ENCODE results near the gene CRKL.
"Not testable (repeated sequence)": the region's sequence is repeated elsewhere in the genome, so short reads cannot be mapped to it uniquely, and the experiment has no call there.

Gene CRKL

GRCh38 chr22:20926243-20926642, 9.0 kb downstream of the CRKL start:
- DNase-seq (ENCODE audit: low read depth), result no peak
- H3K4me3 ChIP-seq (ENCODE audit: low read length), result no peak overlapping the region
- TF ChIP-seq CTCF (IDR thresholded peaks at IDR 0.05; ENCODE audit: insufficient read depth, low read depth, low read length, missing control alignments), result no peak

- TF ChIP-seq CTCF (IDR thresholded peaks at IDR 0.05; ENCODE audit: insufficient read depth, low read depth, low read length, missing control alignments), result no peak
- no peak for DNase-seq (ENCODE audit: low read depth)
- no peak overlapping the region for H3K4me3 ChIP-seq (ENCODE audit: low read length)
These were observed 10.8 kb downstream of the CRKL start for GRCh38 chr22:20927940-20928572.

- H3K4me3 ChIP-seq (ENCODE audit: low read length), result no peak overlapping the region
- no peak for DNase-seq (ENCODE audit: low read depth)
- no peak for TF ChIP-seq CTCF (IDR thresholded peaks at IDR 0.05; ENCODE audit: insufficient read depth, low read depth, low read length, missing control alignments)
These were observed 11.4 kb downstream of the CRKL start for GRCh38 chr22:20928573-20928967.

DNA sequence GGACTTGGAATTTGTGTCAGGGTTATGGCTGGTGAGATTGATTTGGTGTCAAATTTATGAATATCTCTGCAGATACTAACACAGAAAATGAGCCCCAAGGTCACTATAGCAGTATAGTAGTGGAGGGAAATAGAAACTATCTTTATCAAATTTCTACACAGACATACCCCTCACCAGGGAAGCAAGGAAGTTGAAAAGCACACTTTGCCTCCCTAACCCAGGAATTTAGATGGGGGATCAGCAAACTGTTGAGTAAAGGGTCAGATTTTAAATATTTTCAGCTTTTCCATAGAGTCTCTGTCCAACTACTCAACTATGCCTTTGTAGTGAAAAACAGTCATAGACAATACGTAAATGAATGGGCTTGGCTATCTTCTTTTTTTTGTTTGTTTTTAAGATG, 12.8 kb downstream of the CRKL start:
- no peak for TF ChIP-seq CTCF (IDR thresholded peaks at IDR 0.05; ENCODE audit: insufficient read depth, low read depth, low read length, missing control alignments)
- H3K4me3 ChIP-seq (ENCODE audit: low read length), result no peak overlapping the region
- DNase-seq (ENCODE audit: low read depth), result no peak

- not testable (repeated sequence) for H3K4me3 ChIP-seq (ENCODE audit: low read length); DNase-seq (ENCODE audit: low read depth)
These were observed 13.2 kb downstream of the CRKL start for GRCh38 chr22:20930435-20930834.

DNA sequence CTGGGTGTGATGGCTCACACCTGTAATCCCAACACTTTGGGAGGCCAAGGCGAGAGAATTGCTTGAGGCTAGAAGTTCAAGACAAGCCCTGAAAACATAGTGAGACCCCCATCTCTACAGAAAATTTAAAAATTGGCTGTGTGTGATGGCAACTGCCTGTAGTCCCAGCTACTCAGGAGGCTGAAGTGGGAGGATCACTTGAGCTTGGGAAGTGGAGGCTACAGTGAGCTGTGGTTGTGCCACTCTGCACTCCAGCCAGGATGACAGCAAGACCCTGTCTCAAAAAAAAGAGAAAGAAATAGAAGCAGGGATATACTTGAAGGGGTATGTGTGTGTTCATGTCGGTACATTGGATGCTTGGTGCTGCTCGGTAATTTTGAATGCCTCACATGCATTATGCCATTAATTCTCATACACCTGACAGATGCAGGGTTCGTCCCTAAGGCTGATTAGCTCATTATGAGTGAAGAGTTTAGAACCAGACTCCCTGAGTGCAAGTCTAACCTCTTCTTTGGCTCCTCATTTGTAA, 14.0 kb downstream of the CRKL start:
- no peak overlapping the region for H3K4me3 ChIP-seq (ENCODE audit: low read length)
- TF ChIP-seq CTCF (IDR thresholded peaks at IDR 0.05; ENCODE audit: insufficient read depth, low read depth, low read length, missing control alignments), result no peak
- no peak for DNase-seq (ENCODE audit: low read depth)

DNA sequence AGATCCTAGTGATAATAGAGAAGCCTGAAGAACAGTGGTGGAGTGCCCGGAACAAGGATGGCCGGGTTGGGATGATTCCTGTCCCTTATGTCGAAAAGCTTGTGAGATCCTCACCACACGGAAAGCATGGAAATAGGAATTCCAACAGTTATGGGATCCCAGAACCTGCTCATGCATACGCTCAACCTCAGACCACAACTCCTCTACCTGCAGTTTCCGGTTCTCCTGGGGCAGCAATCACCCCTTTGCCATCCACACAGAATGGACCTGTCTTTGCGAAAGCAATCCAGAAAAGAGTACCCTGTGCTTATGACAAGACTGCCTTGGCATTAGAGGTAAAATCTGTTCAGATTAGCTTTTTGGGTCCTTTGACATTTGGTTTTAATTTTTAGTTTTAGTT, 16.7 kb downstream of the CRKL start:
- TF ChIP-seq CTCF (IDR thresholded peaks at IDR 0.05; ENCODE audit: insufficient read depth, low read depth, low read length, missing control alignments), result no peak
- no peak for DNase-seq (ENCODE audit: low read depth)
- H3K4me3 ChIP-seq (ENCODE audit: low read length), result no peak overlapping the region

DNA sequence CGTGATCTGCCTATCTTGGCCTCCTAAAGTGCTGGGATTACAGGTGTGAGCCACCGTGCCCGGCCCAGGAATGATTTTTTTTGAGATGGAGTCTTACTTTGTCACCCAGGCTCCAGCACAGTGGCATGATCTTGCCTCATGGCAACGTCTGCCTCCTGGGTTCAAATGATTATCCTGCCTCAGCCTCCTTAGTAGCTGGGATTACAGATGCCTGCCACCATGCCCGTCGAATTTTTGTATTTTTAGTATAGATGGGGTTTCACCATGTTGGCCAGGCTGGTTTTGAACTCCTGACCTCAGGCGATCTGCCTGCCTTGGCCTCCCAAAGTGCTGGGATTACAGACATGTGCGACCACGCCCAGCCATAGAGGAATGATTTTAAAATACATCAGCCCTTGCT, 17.8 kb downstream of the CRKL start:
- not testable (repeated sequence) for H3K4me3 ChIP-seq (ENCODE audit: low read length); DNase-seq (ENCODE audit: low read depth)

- DNase-seq (ENCODE audit: low read depth); H3K4me3 ChIP-seq (ENCODE audit: low read length): not testable (repeated sequence)
These were observed 18.8 kb downstream of the CRKL start for GRCh38 chr22:20935780-20936539.

All from epithelial cell of esophagus (primary cell).